NB4 (cell line): ENCODE results near the gene SCAMP4.

Experiments
- DNase-seq: peaks from one replicate; pipeline ENCODE4 v3.0.0; 2010; ENCODE audit warnings: low read depth
- H3K4me3 ChIP-seq: one replicate; pipeline ENCODE4 v1.5.1; 2011; ENCODE audit warnings: mild to moderate bottlenecking, low read depth, low read length, moderate library complexity
- MYC ChIP-seq: IDR thresholded peaks from 2 replicates; pipeline ENCODE4 v1.6.1; 2011; ENCODE audit warnings: low read depth, low read length
- POLR2A ChIP-seq: IDR thresholded peaks from 2 replicates; pipeline ENCODE4 v1.6.1; 2011; ENCODE audit warnings: mild to moderate bottlenecking; ENCODE audit not compliant: insufficient read length; ENCODE audit errors: extremely low read depth
- TF ChIP-seq, protein P1 (sequence below): IDR thresholded peaks from 2 replicates; pipeline ENCODE4 v1.6.1; 2011; ENCODE audit warnings: low read depth, low read length
- TF ChIP-seq, protein P2 (sequence below): IDR thresholded peaks from one replicate; pipeline ENCODE4 v1.5.1; 2012; ENCODE audit warnings: low read depth, low read length

SCAMP4 gene

DNA sequence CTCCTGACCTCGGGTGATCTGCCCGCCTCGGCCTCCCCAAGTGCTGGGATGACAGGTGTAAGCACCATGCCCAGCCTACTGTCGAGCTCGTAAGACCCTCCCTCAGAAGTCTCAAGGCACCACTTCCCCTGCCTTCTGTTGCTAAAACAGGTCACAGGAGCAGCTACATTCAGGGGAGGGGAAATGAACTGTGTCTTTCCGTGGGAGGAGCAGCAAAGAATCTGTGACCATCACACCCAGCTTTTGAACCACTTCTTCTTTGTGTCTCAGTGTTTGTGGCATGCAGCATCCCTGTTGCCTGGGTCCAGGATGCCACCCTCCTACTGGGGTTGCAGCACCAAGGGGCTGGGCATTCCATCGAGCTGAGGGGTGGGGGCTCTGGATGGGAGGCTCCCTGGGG, 28.0 kb downstream of the SCAMP4 start:
- DNase-seq = no peak
- TF ChIP-seq, protein P1, sequence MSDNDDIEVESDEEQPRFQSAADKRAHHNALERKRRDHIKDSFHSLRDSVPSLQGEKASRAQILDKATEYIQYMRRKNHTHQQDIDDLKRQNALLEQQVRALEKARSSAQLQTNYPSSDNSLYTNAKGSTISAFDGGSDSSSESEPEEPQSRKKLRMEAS = no peak
- TF ChIP-seq, protein P2, sequence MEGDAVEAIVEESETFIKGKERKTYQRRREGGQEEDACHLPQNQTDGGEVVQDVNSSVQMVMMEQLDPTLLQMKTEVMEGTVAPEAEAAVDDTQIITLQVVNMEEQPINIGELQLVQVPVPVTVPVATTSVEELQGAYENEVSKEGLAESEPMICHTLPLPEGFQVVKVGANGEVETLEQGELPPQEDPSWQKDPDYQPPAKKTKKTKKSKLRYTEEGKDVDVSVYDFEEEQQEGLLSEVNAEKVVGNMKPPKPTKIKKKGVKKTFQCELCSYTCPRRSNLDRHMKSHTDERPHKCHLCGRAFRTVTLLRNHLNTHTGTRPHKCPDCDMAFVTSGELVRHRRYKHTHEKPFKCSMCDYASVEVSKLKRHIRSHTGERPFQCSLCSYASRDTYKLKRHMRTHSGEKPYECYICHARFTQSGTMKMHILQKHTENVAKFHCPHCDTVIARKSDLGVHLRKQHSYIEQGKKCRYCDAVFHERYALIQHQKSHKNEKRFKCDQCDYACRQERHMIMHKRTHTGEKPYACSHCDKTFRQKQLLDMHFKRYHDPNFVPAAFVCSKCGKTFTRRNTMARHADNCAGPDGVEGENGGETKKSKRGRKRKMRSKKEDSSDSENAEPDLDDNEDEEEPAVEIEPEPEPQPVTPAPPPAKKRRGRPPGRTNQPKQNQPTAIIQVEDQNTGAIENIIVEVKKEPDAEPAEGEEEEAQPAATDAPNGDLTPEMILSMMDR = no peak
- no peak for TF ChIP-seq MYC
- TF ChIP-seq POLR2A = no peak
- H3K4me3 ChIP-seq = no peak overlapping the region

- TF ChIP-seq POLR2A (no peak), MYC (no peak)
- TF ChIP-seq, protein P2 = no peak
- TF ChIP-seq, protein P1 = no peak
- H3K4me3 ChIP-seq = no peak overlapping the region
- no peak for DNase-seq
Measured at GRCh38 chr19:1933942-1934341, 28.7 kb downstream of the SCAMP4 start.

DNA sequence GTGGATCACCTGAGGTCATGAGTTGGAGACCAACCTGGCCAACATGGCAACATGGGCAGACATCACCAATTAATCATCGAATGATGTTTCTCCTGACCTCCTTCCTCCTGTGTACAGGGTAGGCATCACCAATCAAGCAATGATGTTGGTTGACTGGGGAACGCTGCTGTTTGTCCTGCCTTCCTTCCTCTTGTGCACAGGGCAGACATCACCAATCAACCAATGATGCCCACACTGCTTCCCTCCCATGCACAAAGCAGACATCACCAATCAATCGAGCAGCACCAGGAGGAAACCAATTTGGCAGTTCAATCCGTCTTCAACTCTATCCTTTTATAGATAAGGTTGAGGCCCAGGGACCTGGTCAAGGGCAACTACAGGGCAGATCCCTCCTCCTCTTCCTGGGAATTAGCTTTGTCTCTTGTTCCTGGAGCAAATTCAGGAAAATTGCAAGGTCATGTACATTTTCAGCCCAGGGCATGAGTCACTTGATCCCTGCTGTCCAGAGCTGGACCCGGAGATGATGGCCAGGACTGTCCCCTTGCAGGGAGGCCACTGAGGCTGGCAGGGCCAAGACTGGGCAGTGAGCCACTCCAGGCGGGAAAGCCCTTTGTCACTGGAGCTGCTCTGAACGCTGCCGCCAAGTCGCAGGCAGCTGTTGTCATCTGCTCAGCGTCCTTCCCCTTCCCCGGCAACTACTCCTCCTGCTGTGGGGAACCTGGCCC, 30.4 kb downstream of the SCAMP4 start:
- DNase-seq = peak; percentile 58
- no peak for TF ChIP-seq MYC
- TF ChIP-seq, protein P2 = no peak
- TF ChIP-seq, protein P1 = no peak
- TF ChIP-seq POLR2A = no peak

DNA sequence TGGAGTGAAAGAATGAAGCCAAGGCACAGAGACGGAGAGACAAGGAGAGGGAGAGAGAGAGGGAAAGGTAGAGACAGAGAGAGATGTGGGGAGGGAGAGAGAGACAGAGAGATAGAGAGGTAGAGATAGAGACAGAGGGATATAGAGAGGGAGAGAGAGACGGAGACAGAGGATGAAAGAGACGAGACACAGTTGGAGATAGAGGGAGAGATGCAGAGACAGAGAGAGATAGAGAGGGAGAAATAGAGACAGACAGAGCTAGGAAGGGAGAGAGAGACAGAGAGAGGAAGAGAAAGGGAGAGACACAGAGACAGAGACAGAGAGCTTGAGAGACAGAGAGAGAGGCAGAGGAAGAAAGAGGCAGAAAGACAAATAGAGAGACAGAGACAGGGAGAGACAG, 31.2 kb downstream of the SCAMP4 start:
- no peak for DNase-seq
- H3K4me3 ChIP-seq = no peak overlapping the region
- TF ChIP-seq, protein P2 = no peak
- no peak for TF ChIP-seq POLR2A
- TF ChIP-seq MYC = no peak
- TF ChIP-seq, protein P1 = no peak

More for the DNA sequence above, 30.4 kb downstream of the SCAMP4 start:
- no peak overlapping the region for H3K4me3 ChIP-seq

DNA sequence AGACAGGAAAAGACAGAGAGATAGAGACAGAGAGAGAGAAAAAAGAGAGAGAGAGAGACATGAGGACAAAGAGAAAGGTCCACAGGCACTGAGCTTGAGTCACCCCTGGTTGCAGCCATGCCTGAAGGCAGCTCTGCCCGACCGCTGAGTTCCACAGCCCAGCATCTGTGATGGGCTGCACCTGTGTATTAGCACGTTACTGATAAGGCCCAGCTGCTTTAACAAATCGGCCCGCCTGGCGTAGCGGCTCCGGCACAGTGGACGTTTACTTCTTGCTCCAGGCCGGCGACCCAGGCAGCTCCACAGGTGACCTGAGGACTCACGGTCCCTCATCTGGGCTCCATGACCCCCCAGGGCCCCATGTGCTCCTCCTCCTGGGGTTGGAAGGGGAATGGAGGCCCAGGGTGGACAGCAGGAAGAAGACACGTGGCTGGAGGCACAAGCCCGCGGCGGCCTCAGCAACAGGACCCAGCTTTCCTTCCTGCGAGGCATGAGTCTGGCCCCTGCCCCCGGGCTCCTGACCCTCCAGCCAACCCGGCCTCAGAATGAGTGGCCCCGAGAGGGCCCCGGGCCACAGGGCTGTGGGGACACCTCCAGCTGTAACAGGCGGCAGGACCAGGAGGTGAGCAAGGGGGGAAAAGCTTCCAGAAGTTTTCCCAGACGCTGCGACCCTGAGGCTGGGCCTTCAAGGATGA, 31.9 kb downstream of the SCAMP4 start:
- TF ChIP-seq, protein P1 = no peak
- TF ChIP-seq MYC = no peak
- TF ChIP-seq, protein P2 = no peak
- no peak for TF ChIP-seq POLR2A
- no peak overlapping the region for H3K4me3 ChIP-seq

More for the DNA sequence above, 31.9 kb downstream of the SCAMP4 start:
- DNase-seq = no peak
